GM19351 (cell line): ENCODE results near the gene C4orf50.
A peak's percentile ranks its signal among the peaks of the same experiment; 100 is the strongest.
"Not testable (repeated sequence)": the region's sequence is repeated elsewhere in the genome, so short reads cannot be mapped to it uniquely, and the experiment has no call there.

Experiments
- ATAC-seq: cut with Tn5 transposase; IDR thresholded peaks from one replicate; pipeline ENCODE4 v1.9.1; 2021; ENCODE audit warnings: mild to moderate bottlenecking, moderate library complexity; ENCODE audit not compliant: unreplicated experiment

C4orf50 gene

GRCh38 chr4:6019316-6020263, 1.4 kb upstream of the C4orf50 start:
- no peak for ATAC-seq

- no peak for ATAC-seq
Observed at GRCh38 chr4:6017800-6018199, 431 bp downstream of the C4orf50 start.

GRCh38 chr4:6017030-6017429, 1.2 kb downstream of the C4orf50 start:
- ATAC-seq = no peak

GRCh38 chr4:6013564-6013963, 4.7 kb downstream of the C4orf50 start:
- ATAC-seq = no peak

- no peak for ATAC-seq
Observed at GRCh38 chr4:6012200-6012599, 6.0 kb downstream of the C4orf50 start.

GRCh38 chr4:6011686-6012085, 6.5 kb downstream of the C4orf50 start:
- no peak for ATAC-seq

GRCh38 chr4:6011271-6011671, 7.0 kb downstream of the C4orf50 start:
- ATAC-seq = no peak

- ATAC-seq = no peak
Observed at GRCh38 chr4:6010789-6011188, 7.4 kb downstream of the C4orf50 start.

- no peak for ATAC-seq
Observed at GRCh38 chr4:6009452-6009851, 8.8 kb downstream of the C4orf50 start.

- ATAC-seq = no peak
Observed at GRCh38 chr4:6008766-6009385, 9.4 kb downstream of the C4orf50 start.

GRCh38 chr4:6008092-6008551, 10.1 kb downstream of the C4orf50 start:
- no peak for ATAC-seq

GRCh38 chr4:6005175-6005574, 13.1 kb downstream of the C4orf50 start:
- ATAC-seq = no peak

GRCh38 chr4:6003485-6003884, 14.7 kb downstream of the C4orf50 start:
- ATAC-seq = not testable (repeated sequence)

GRCh38 chr4:6002926-6003325, 15.3 kb downstream of the C4orf50 start:
- no peak for ATAC-seq

- ATAC-seq = no peak
Observed at GRCh38 chr4:6002492-6002833, 15.8 kb downstream of the C4orf50 start.

GRCh38 chr4:6001680-6002491, 16.3 kb downstream of the C4orf50 start:
- ATAC-seq = no peak

- no peak for ATAC-seq
Observed at GRCh38 chr4:5999830-6000365, 18.3 kb downstream of the C4orf50 start.

- ATAC-seq = no peak
Observed at GRCh38 chr4:5999356-5999755, 18.9 kb downstream of the C4orf50 start.

- ATAC-seq = peak; percentile 92
Observed at GRCh38 chr4:5998333-5998936, 19.8 kb downstream of the C4orf50 start.

GRCh38 chr4:5996641-5997040, 21.6 kb downstream of the C4orf50 start:
- ATAC-seq = no peak
